GM18858 (cell line): ENCODE data around the gene USP34.
"Not testable (repeated sequence)": the region's sequence is repeated elsewhere in the genome, so short reads cannot be mapped to it uniquely, and the experiment has no call there.

Source experiments
- ATAC-seq: cut with Tn5 transposase; IDR thresholded peaks from one replicate; pipeline ENCODE4 v1.9.1; 2021; ENCODE audit not compliant: unreplicated experiment

USP34 gene

DNA sequence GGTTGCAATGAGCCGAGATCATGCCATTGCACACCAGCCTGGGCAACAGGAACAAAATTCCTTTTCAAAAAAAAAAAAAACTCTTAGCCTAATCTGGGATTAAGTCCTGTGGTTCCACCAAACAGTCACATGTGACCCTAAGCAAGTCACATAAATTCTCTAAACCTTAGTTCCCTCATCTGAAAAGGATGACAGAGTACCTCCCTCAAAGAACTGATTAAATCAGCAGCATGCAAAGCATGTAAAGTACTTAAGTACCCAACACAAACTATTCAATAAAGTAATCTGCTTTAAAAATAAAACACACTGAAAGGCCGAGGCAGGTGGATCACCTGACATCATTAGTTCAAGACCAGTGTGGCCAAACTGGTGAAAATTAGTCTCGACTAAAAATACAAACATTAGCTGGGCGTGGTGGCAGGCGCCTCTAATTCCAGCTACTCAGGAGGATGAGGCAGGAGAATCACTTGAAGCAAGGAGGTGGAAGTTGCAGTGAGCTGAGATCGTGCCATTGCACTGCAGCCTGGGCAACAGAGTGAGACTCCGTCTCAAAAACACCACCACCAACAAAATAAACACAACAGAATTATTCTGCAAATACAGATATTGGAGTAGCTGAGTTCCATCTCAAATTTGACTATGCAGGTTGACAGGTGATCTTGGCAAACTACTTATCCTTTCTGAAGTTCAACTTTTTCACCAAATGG, 7.0 kb downstream of the USP34 start:
- no peak for ATAC-seq

DNA sequence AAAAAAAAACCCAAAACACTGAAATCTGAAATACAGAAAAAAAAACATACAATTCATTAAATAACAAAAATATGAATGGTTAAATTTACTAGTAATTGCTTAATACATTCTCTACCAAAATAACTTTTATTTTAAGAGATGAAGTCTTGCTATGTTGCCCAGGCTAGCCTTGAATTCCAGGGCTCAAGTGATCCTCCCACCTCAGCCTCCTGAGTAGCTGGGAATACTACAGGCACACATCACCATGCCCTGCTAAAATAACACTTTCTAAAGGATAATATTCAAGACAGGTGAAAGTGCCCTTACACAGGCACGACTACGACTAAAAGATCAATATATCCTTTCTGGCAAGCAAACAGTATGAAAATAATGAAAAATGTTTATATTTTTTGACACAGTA, 9.5 kb downstream of the USP34 start:
- no peak for ATAC-seq

GRCh38 chr2:61460163-61460562, 10.7 kb downstream of the USP34 start:
- no peak for ATAC-seq

GRCh38 chr2:61456746-61457420, 14.0 kb downstream of the USP34 start:
- ATAC-seq = no peak

DNA sequence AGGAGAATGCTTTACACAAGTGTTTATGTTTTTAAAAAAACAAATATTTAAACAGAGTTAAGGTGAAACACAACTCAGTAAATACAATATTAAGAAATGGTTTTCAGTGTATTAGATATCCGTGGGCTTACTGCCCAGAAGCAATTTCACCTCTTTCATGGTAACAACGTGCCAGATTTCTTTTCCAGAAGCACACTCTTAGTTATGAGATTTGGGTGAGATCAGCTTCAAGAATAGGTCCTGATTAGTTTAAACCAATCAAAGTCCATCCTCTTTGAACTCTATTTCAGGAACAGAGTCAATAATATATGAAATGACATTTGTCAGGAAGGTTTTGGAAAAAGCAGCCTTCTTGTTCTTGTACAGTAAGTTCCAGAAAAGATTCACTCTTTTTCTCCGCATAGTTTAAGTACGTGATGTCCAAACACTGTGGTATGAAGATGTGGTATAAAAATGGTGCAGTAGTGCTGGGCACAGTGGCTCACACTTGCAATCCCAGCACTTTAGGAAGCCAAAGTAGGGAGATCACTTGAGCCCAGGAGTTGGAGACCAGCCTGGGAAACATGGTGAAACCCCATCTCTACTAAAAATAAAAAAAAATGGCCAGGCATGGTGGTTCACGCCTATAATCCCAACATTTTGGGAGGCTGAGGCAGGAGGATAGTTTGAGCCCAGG, 14.7 kb downstream of the USP34 start:
- no peak for ATAC-seq

DNA sequence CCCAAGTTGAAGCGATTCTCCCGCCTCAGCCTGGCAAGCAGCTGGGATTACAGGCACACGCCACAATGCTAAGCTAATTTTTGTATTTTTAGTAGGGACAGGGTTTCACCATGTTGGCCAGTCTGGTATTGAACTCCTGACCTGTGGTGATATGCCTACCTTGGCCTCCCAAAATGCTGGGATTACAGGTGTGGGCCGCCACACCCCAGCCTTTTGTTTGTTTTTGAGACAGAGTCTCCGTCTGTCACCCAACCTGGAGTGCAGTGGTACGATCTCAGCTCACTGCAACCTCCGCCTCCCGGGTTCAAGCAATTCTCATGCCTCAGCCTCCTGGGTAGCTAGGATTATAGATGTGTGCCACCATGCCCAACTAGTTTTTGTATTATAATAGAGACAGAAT, 15.9 kb downstream of the USP34 start:
- ATAC-seq = not testable (repeated sequence)

DNA sequence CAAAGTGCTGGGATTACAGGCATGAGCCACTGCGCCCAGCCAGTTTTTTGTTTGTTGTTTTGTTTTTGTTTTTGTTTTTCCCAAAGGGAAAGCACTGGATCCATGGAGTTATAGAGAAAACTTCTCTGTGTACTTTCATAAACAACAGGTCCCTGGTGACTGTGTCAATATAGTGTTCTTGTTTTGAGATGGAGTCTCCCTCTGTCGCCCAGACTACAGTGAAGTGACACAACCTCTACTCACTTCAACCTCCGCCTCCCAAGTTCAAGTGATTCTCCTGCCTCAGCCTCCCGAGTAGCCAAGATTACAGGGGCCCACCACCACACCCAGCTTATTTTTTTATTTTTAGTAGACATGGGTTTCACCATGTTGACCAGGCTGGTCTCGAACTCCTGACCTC, 16.5 kb downstream of the USP34 start:
- ATAC-seq = no peak

DNA sequence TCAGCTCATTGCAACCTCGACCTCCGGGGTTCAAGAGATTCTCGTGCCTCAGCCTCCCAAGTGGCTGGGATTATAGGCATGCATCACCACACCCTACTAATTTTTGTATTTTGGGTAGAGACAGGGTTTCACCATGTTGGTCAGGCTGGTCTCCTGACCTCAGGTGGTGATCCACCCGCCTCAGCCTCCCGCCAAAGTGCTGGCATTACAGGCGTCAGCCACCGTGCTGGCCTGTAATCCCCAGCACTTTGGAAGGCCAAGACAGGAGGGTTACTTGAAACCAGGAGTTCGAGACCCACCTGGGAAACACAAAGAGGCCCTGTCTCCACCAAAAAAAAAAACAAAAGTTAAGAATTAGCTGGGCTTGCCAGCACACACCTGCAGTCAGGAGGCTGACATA, 18.5 kb downstream of the USP34 start:
- ATAC-seq = no peak

DNA sequence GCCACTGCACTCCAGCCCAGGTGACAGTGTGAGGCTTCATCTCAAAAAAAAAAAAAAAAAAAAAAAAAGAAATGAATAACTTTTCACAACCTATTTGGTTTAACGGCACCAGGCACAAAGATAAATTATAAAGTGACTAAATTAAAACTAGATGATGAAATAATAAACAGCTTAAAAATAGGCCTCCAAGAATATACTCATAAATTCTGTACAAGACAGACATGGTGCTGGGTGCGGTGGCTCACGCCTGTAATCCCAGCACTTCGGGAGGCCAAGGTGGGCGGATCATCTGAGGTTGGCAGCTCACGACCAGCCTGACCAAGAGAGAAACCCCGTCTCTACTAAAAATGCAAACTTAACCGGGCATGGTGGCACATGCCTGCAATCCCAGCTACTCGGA, 19.7 kb downstream of the USP34 start:
- no peak for ATAC-seq

- ATAC-seq = peak; percentile 62
These were observed 20.7 kb downstream of the USP34 start for GRCh38 chr2:61450144-61450543.

- ATAC-seq = no peak
These were observed 22.7 kb downstream of the USP34 start for GRCh38 chr2:61448229-61448628.

DNA sequence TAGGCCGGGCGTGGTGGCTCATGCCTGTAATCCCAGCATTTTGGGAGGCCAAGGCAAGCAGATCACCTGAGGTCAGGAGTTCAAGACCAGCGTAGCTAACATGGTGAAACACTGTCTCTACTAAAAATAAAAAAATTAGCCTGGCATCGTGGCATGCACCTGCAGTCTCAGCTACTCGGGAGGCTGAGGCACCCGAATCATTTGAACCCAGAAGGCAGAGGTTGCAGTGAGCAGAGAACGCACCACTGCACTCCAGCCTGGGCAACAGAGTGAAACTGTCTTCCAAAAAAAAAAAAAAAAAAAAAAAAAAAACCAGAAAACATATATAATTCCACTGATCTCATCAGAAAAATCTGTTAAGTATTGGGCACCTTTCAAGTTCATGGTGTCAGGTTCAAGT, 23.9 kb downstream of the USP34 start:
- not testable (repeated sequence) for ATAC-seq

DNA sequence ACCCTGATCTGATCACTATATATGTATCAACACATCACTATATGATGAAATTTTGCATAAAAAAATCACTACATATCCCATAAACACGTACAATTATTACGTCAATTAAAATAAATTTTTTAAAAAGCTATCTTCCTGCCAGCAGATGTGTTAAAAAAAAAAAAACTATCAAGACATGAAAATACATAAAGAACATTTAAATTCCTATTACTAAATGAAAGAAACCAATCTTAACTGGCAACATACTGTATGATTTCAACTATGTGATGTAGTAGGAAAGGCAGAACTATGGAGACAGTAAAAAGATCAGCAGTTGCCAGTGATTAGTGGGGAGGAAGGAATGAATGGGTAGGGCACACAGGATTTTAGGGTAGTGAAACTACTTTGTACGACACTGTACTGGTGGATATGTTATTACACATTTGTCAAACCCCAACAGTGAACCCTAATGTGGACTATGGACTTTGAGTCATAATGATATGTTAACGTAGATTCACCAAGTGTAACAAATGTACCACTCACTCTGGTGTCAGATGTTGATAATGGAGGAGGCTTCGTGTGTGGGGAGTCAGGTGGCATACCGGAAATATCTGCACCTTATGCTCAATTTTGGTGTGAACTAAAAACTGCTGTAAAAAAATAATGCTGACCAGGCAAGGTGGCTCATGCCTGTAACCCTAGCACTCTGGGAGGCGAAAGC, 27.4 kb downstream of the USP34 start:
- peak; percentile 96 for ATAC-seq

DNA sequence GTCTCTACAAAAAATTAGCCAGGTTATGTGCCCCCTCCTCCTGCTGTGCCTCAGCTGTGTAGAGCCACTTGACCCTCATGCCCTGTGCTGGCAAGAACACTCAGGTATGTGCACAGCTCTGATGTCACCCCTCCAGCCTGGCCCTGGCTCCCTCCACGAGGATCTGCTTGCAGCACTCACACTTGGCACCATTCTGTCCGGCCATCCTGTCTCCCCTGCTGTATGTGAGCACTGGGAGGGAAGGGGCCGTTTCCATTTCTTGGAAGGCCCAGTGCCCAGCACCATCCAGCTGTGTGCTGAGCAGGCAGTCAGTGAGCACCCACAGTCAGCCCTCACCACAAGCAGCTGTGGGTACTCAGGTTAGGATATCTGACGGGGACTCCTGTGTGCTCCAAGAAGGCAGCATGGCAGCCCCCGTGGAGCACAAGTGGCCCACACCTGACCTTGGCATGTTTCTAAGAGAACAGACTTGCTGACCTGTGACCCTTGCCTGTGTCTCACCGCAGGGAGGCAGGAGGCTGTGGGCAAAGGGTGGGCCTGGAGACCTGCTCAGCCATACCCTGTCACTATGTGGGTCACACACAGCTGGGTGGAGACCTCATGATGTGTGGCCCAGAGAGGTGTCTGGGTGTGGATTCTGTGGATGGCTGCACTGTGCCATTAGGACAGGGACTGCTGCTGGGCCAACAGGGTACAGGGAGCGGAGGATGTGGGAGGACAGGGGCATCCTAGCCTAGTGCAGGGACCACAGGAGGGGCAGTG, 31.5 kb downstream of the USP34 start:
- no peak for ATAC-seq

GRCh38 chr2:61438670-61439069, 32.2 kb downstream of the USP34 start:
- no peak for ATAC-seq

- ATAC-seq = no peak
These were observed 33.7 kb downstream of the USP34 start for GRCh38 chr2:61437170-61437569.

GRCh38 chr2:61436092-61436491, 34.8 kb downstream of the USP34 start:
- ATAC-seq = no peak

DNA sequence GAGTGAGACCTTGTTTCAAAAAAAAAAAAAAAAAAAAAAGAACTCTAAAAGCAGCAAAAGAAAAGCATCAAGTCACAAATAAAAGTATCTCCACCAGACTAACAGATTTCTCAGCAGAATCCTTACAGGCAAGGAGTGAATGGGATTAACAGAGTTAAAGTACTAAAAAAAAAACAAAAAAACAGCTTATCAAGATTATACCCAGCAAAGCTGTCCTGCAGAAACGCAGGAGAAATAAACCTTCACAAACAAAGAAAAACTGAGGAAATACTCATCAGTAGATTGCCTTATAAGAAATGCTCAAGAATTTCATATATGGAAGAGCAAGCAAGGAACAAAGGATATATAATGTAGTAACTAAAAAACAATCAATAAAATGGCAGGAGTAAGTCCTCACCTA, 35.6 kb downstream of the USP34 start:
- no peak for ATAC-seq

GRCh38 chr2:61434314-61434713, 36.6 kb downstream of the USP34 start:
- no peak for ATAC-seq

DNA sequence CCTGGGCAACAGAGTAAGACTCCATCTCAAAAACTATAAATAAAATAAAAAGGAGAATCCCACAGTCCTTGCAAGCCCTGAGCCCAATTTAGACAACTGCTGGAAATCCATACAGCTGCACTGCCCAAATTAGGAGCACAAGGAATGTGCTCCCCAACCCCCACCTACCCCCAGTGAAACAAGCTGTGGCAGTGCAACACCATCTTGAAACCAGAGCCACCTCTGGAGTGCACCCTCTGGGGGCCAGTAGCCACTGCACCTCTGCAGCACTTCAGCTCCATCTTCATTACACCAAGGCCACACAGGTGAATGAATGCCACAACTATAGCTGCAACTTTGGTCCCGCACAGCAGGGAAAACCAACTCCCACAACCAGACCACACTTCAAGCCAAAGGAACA, 37.3 kb downstream of the USP34 start:
- no peak for ATAC-seq

- no peak for ATAC-seq
These were observed 37.9 kb downstream of the USP34 start for GRCh38 chr2:61432990-61433389.
